ENCODE results near the gene NDUFS8.

GRCh38 chr11:68037411-68038225, 7.1 kb downstream of the NDUFS8 start:
- TF ChIP-seq, protein P1, sequence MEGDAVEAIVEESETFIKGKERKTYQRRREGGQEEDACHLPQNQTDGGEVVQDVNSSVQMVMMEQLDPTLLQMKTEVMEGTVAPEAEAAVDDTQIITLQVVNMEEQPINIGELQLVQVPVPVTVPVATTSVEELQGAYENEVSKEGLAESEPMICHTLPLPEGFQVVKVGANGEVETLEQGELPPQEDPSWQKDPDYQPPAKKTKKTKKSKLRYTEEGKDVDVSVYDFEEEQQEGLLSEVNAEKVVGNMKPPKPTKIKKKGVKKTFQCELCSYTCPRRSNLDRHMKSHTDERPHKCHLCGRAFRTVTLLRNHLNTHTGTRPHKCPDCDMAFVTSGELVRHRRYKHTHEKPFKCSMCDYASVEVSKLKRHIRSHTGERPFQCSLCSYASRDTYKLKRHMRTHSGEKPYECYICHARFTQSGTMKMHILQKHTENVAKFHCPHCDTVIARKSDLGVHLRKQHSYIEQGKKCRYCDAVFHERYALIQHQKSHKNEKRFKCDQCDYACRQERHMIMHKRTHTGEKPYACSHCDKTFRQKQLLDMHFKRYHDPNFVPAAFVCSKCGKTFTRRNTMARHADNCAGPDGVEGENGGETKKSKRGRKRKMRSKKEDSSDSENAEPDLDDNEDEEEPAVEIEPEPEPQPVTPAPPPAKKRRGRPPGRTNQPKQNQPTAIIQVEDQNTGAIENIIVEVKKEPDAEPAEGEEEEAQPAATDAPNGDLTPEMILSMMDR (conservative IDR thresholded peaks at IDR 0.05; ENCODE audit: low read depth, low read length): no peak
- TF ChIP-seq EZH2 (IDR thresholded peaks at IDR 0.05; ENCODE audit: low read length, unreplicated experiment): no peak
- no peak for TF ChIP-seq EZH2phosphoT487 (IDR thresholded peaks at IDR 0.05; ENCODE audit: borderline replicate concordance, low read length)

Data from PC-3 (cell line).